WI38 (cell line): ENCODE data around the gene SEC16A.

Experiments used
- H3K4me3 ChIP-seq: 2 replicates; pipeline ENCODE4 v1.5.1; 2011; ENCODE audit warnings: low read depth, mild to moderate bottlenecking, control low read depth, low read length
- TF ChIP-seq, protein P1 (sequence below): IDR thresholded peaks from 2 replicates; pipeline ENCODE4 v1.5.1; 2012; ENCODE audit warnings: low read depth, mild to moderate bottlenecking, control low read depth, low read length

The SEC16A gene

GRCh38 chr9:136483589-136484152 lies 831 bp upstream of the SEC16A start:
- TF ChIP-seq, protein P1, sequence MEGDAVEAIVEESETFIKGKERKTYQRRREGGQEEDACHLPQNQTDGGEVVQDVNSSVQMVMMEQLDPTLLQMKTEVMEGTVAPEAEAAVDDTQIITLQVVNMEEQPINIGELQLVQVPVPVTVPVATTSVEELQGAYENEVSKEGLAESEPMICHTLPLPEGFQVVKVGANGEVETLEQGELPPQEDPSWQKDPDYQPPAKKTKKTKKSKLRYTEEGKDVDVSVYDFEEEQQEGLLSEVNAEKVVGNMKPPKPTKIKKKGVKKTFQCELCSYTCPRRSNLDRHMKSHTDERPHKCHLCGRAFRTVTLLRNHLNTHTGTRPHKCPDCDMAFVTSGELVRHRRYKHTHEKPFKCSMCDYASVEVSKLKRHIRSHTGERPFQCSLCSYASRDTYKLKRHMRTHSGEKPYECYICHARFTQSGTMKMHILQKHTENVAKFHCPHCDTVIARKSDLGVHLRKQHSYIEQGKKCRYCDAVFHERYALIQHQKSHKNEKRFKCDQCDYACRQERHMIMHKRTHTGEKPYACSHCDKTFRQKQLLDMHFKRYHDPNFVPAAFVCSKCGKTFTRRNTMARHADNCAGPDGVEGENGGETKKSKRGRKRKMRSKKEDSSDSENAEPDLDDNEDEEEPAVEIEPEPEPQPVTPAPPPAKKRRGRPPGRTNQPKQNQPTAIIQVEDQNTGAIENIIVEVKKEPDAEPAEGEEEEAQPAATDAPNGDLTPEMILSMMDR, result no peak
- peak overlapping the region; percentile 67 for H3K4me3 ChIP-seq

DNA sequence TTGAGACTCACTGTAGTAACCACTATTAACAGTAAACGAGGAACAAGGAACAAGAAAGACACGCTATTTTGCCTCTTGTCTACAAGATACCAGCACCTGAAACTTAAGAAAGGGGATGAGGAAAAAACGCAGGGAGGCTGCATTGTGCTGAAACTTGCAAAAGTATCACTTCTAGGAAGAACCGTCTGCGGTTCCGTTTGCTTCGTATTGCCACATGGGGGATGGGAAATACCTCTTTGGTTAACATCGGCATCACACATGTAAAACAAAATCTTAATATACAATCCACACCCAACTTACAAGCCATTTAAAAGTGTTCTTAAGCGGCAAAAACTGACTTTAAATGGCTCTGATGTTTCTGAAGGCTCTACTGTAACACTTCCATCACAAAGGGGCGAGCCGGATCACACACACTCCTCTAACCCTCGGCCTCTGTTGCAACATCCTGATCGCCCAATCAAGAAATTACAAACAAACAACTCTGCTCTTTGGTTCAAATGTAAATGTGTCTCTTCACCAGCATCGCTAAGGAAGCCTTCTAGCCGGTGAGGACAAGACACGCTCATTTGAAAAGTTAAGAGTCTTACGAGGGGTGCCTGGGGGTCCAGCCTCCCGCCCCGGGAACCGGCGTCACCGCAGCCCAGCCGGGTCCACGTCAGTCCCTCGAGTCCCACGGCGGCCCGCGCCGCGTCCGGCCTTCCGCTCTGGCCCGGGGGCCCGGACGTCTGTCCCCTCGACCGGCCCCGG lies 621 bp downstream of the SEC16A start:
- TF ChIP-seq, protein P1, result no peak
- peak overlapping the region; percentile 90 for H3K4me3 ChIP-seq

- H3K4me3 ChIP-seq, result peak overlapping the region; percentile 90
- TF ChIP-seq, protein P1, result no peak
Measured at GRCh38 chr9:136481558-136481957, 1.3 kb downstream of the SEC16A start.

DNA sequence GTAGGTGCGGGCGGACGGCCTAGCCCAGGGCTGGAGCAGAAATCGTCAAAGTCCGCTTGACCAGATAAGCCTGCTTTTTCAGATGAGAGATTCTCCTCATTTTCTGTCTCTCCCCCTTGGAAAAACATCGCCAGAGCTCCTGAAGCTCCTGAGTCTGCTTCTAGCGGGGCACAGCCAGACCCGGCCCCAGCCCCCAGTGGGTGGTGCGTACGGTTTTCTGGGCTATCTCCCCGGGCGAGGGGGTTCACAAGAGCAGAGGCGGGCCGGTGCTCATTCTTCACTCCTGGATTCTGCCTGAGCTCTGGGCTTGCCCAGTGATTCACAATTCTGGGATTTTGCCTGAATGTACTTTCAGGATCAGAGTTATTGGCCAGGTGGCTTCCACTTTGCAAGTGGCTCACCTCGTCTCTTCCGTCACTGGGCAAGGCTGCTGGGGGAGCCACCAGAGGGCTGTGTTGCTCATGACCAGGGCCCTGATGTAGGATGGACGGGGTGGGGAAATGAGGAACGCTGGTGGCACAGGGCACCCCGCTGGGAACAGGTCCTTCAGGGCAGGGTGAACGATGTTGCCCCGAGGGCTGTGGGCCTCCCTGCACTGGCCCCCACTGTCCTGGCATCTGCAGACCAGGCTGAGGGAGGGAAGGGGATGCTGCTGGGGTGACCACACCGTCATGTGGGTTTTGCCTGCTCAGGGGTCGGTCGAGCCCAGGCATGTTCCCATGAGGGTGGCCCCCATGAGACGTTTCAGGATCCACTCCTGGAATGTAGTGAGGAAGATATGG lies 6.3 kb downstream of the SEC16A start:
- TF ChIP-seq, protein P1, result no peak
- H3K4me3 ChIP-seq, result no peak overlapping the region

DNA sequence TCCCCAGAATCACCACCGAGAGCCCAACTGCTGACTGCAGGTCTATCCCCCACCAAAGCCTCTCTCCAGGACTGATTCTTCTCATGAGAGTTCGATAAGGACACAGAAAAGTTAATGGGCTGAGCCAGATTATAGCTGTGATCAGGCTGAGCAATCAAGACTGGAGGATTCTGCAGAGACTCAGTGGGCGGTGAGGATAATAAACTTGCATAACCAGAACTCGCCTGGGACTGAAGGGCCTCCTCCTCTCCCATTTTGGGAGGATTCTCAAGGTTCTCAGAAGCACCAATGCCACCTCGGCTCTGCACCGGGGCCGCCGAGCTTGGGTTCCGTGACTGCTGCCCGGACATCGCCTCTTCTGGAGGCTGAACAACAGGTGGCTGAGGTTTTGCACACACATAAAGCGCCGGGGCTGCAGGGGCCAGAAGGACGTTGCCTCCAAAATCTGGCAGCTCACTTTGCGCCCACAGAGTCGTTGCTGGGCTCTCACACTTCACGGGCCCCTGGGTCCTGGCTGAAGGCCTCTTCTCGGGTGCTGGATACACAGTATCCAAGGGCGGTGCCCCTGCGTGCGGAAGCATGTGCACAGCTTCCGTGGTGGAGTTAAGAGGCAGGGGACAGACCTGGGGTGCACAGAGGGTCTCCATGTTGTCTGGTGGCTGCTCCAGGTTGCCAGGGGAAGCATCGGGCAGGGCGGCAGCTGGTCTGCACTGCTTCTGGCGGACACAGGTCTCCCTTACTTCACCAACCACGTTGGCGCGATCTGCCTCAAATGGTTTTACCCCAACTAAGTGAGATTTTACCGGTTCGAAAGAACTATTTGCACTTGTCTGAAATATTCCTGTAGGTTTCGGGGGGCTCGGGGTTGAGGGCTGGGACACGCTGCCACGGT lies 7.6 kb downstream of the SEC16A start:
- TF ChIP-seq, protein P1, result no peak
- H3K4me3 ChIP-seq, result no peak overlapping the region

GRCh38 chr9:136474021-136474640 lies 8.7 kb downstream of the SEC16A start:
- H3K4me3 ChIP-seq, result no peak overlapping the region
- TF ChIP-seq, protein P1, result no peak
